Transverse colon (tissue), 4 donors: ENCODE data around the gene SIPA1L3.

ENCODE experiments used
- CTCF ChIP-seq, 5 experiments: fragments of 200-600 bp in 3 of 5; fragments of 450-650 bp in 2 of 5; sonication (generic) in 3 of 5; IDR thresholded peaks; 1 replicate in 2 of 5; 2 replicates in 3 of 5; pipeline ENCODE4 v1.5.1; 2016 to 2017; ENCODE audit warnings: antibody characterized with exemption in 5 of 5, inconsistent platforms in 3 of 5, mild to moderate bottlenecking in 2 of 5, moderate library complexity in 1 of 5
- POLR2A ChIP-seq: fragments of 450-650 bp; IDR thresholded peaks from one replicate; pipeline ENCODE4 v1.6.1; 2016; ENCODE audit warnings: antibody characterized with exemption, mild to moderate bottlenecking, moderate library complexity
- POLR2AphosphoS5 ChIP-seq, 3 donors: sonication (generic); formaldehyde crosslinking; IDR thresholded peaks; one replicate each; pipeline ENCODE4 v1.6.1; 2016; ENCODE audit warnings: antibody characterized with exemption in 3 of 3

GRCh38 chr19:37994823-37995130 lies 87.8 kb downstream of the SIPA1L3 start:
- TF ChIP-seq CTCF (IDR thresholded peaks at IDR 0.05): no peak
- no peak for TF ChIP-seq POLR2AphosphoS5 (IDR thresholded peaks at IDR 0.05)
- TF ChIP-seq POLR2A: no peak
